Measurements from ENCODE around the gene RORB. TPM values are rescaled to one million over a fixed set of nuclear protein-coding genes. Genes with fewer than 3 reads are reported as not detected.

The RORB gene
- total and polyA plus RNA-seq, 8 donors = 0.05 to 0.40 (median 0.10) TPM

DNA sequence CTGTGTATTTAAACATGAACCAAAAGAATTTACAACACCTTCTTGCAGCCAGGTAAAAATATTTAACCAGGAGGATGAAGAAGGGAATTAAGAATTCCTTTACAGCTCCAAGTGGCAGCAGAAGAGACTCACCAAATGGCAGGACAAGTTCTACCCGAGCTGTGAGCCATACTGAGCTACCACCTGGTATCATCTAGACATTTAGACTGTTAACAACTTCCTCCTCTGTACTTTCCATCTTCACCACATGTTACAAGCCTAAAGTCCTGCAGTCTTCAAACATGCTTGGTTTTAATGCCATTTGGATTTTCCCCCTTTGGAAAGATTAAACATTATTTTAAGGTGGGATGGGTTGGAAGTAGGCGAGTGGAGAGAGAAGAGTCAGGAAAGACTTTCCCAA, 200.4 kb downstream of the RORB start:
- H3K9me3 ChIP-seq = no peaks in the 10 kb centered on the region
- H3K4me3 ChIP-seq = no peak overlapping the region
- H3K4me1 ChIP-seq = no peaks in the 10 kb centered on the region
- WGBS, 2 donors = 32 to 45% methylated on average over 2 of the region's 2 CpGs
- no peaks in the 10 kb centered on the region for H3K36me3 ChIP-seq
- intact Hi-C loops (cut with DNase I) = no loop called here
- TF ChIP-seq, protein P1, sequence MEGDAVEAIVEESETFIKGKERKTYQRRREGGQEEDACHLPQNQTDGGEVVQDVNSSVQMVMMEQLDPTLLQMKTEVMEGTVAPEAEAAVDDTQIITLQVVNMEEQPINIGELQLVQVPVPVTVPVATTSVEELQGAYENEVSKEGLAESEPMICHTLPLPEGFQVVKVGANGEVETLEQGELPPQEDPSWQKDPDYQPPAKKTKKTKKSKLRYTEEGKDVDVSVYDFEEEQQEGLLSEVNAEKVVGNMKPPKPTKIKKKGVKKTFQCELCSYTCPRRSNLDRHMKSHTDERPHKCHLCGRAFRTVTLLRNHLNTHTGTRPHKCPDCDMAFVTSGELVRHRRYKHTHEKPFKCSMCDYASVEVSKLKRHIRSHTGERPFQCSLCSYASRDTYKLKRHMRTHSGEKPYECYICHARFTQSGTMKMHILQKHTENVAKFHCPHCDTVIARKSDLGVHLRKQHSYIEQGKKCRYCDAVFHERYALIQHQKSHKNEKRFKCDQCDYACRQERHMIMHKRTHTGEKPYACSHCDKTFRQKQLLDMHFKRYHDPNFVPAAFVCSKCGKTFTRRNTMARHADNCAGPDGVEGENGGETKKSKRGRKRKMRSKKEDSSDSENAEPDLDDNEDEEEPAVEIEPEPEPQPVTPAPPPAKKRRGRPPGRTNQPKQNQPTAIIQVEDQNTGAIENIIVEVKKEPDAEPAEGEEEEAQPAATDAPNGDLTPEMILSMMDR (IDR thresholded peaks at IDR 0.05) = no peak
- FAIRE-seq = no peak
- no peak for ATAC-seq
- H3K27ac ChIP-seq = no peak overlapping the region
- no peak for DNase-seq
- H3K27me3 ChIP-seq = no peaks in the 10 kb centered on the region

DNA sequence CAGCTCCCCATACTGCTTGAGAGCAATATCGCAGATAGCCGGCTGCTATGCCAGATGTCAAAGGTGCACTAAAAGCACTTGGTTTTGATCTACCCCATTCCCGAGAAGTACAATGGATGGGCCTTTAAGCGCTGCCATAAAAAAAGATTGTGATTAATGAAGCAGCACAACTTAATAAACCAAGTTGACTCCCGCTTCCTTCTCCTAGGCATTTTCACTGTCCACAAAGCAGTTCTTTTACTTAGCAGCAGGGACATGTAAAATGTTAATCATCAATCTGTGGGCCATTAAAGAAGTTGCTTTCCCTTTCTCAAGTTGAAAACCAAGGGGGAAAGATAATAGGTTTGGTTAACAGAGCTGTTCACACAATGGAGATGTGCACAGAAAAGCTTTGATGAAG, 214.2 kb downstream of the RORB start:
- TF ChIP-seq, protein P1 (IDR thresholded peaks at IDR 0.05) = no peak
- Histone ChIP-seq H3K27ac (no peak overlapping the region), H3K9me3 (no peaks in the 10 kb centered on the region), H3K4me3 (no peak overlapping the region), H3K4me1 (no peaks in the 10 kb centered on the region), H3K27me3 (no peaks in the 10 kb centered on the region), H3K36me3 (no peaks in the 10 kb centered on the region)
- ATAC-seq (no peak), DNase-seq (no peak), FAIRE-seq (no peak)
- WGBS, 2 donors = 44 to 47% methylated on average over 5 of the region's 5 CpGs
- intact Hi-C loops (cut with DNase I) = no loop called here

DNA sequence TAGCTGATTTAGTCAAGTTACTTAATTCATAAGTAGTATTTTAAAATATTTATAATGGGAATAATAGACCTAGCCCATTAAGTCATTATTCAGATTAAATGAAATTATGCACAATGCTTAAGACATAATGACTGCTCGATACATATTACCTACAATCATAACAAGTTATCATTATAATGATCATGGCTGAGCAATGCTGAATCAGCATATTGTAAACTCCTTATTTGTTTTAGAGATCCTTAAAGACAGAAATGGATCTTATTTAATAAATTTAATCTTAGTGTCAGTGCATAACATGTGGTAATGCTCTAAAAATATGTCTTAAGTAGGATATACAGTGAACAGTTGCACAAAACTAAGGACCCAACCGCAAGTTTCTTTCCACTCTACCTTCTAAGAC, 221.6 kb downstream of the RORB start:
- no peak for DNase-seq
- no peak overlapping the region for H3K4me3 ChIP-seq
- TF ChIP-seq, protein P1 (IDR thresholded peaks at IDR 0.05) = no peak
- no peak for ATAC-seq
- FAIRE-seq = no peak
- intact Hi-C loops (cut with DNase I) = no loop called here
- H3K36me3 ChIP-seq = no peaks in the 10 kb centered on the region
- H3K27me3 ChIP-seq = no peaks in the 10 kb centered on the region
- 86% methylated on average over 2 of the region's 2 CpGs for WGBS, 2 donors
- H3K27ac ChIP-seq = no peak overlapping the region
- no peaks in the 10 kb centered on the region for H3K9me3 ChIP-seq
- no peaks in the 10 kb centered on the region for H3K4me1 ChIP-seq

DNA sequence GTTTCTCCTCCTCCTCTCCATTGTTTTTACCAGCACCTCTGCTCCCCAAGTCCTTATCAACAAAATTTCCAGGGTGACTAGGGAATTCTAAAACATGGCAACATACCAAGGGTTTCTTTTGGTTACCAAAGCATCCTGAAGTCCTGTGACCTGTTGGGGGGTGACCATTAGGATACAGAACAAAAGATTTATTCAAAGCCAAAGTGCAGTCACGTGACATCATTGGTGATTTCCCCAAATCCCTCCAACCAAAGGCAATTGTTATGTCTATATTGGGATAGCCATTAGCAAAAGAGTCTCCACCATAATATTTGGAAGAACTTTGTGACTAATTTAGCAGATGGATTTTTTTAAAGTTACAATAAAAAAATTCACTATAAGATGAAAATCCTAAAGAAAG, 222.2 kb downstream of the RORB start:
- no peaks in the 10 kb centered on the region for H3K9me3 ChIP-seq
- WGBS, 2 donors = 47 to 49% methylated on average over 1 of the region's 1 CpG

More for the DNA sequence above, 222.2 kb downstream of the RORB start:
- no peaks in the 10 kb centered on the region for H3K4me1 ChIP-seq
- TF ChIP-seq, protein P1 (IDR thresholded peaks at IDR 0.05) = no peak
- H3K4me3 ChIP-seq = no peak overlapping the region
- no peaks in the 10 kb centered on the region for H3K36me3 ChIP-seq
- DNase-seq (no peak), FAIRE-seq (no peak), ATAC-seq (no peak)
- H3K27ac ChIP-seq = no peak overlapping the region
- intact Hi-C loops (cut with DNase I) = no loop called here
- no peaks in the 10 kb centered on the region for H3K27me3 ChIP-seq
